Dendritic cell treated with granulocyte-macrophage colony-stimulating factor and Interleukin-4, amounts not matched to agents 40 ng/mL and 50 ng/mL, for 4 days (primary cell): ENCODE measurements around the gene KMT5B.

Experiments used
- H3K27ac Mint-ChIP-seq: one replicate; pipeline ENCODE4 v1.8.0; 2022; ENCODE audit warnings: mild to moderate bottlenecking, mixed read lengths
- H3K27me3 Mint-ChIP-seq: one replicate; pipeline ENCODE4 v1.8.0; 2022; ENCODE audit warnings: mild to moderate bottlenecking, mixed read lengths
- H3K36me3 Mint-ChIP-seq: one replicate; pipeline ENCODE4 v1.8.0; 2022; ENCODE audit warnings: low read depth, mixed read lengths
- H3K4me1 Mint-ChIP-seq: one replicate; pipeline ENCODE4 v1.8.0; 2022; ENCODE audit warnings: low read depth, mixed read lengths
- H3K4me3 Mint-ChIP-seq: one replicate; pipeline ENCODE4 v1.8.0; 2022; ENCODE audit warnings: mild to moderate bottlenecking, moderate library complexity, mixed read lengths
- H3K9me3 Mint-ChIP-seq: one replicate; pipeline ENCODE4 v1.8.0; 2022; ENCODE audit warnings: mixed read lengths
- intact Hi-C: fragments of 100-400 bp; cut with micrococcal nuclease; formaldehyde crosslinking; loops from one replicate; pipeline ENCODE4 v1.15.0; 2022

The KMT5B gene

DNA sequence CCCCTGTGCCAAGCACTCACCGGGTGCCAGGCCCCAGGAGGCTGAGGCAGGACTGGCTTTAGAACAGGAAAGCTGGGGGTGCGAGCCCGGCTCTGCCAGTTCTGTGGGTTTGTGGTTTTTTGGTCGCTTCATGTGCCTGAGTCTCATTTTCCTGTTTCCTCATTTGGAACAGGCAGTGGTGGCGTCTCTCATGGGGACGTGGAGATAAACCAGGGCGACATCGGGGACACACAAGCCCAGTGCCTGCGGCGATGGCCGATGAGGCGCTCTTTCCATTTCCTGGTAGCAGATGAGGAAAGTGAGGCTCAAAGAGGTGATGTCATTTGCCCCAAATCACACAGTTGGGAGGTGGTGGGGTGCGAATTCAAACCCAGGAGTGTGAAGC is 71.1 kb downstream of the KMT5B start:
- Mint-ChIP-seq H3K36me3 (no peaks in the 10 kb centered on the region), H3K4me1 (peaks cover 58% of the 10 kb centered on the region), H3K27me3 (peaks cover 57% of the 10 kb centered on the region), H3K4me3 (no peak overlapping the region), H3K9me3 (no peaks in the 10 kb centered on the region), H3K27ac (no peak overlapping the region)
- intact Hi-C loops: no loop called here

DNA sequence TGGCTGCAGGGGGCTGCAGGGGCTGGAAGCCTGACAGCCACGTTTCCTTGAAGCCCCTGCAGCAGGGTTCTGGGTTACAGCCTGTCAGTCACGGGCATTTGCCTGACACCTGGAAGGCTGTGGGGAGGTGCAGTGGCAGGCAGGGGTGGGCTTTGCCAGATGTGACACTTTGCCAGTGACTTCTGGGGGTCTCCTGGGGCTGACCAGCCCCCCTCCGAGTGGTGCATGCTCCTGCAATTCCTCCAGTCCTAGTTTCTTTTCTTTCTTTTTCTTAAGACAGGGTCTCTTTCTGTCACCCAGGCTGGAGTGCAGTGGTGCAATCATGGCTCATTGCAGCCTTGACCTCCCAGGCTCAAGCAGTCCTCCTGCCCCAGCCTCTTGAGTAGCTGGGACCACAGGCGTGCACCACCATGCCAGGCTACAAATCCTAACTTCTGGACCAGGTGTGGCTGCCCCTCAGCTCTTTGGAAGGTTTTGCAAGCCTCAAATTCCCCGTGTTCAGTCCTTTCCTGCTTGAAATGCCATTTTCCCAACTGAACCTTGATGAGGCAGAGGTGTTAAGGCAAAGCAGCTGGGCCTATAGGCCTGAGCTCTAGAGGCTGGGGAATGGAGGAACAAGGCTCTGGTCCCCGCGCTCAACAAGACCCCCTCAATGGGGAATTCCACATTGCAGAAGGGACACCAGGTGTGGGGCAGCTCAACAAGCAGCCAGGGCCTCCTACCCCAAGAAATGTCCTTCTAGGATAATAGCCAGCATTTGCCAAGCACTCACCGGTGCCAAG is 71.7 kb downstream of the KMT5B start:
- no peak overlapping the region for H3K27ac Mint-ChIP-seq
- peaks cover 53% of the 10 kb centered on the region for H3K27me3 Mint-ChIP-seq
- no peaks in the 10 kb centered on the region for H3K36me3 Mint-ChIP-seq
- H3K9me3 Mint-ChIP-seq: no peaks in the 10 kb centered on the region
- no peak overlapping the region for H3K4me3 Mint-ChIP-seq
- intact Hi-C loops: no loop called here
- H3K4me1 Mint-ChIP-seq: peaks cover 58% of the 10 kb centered on the region

DNA sequence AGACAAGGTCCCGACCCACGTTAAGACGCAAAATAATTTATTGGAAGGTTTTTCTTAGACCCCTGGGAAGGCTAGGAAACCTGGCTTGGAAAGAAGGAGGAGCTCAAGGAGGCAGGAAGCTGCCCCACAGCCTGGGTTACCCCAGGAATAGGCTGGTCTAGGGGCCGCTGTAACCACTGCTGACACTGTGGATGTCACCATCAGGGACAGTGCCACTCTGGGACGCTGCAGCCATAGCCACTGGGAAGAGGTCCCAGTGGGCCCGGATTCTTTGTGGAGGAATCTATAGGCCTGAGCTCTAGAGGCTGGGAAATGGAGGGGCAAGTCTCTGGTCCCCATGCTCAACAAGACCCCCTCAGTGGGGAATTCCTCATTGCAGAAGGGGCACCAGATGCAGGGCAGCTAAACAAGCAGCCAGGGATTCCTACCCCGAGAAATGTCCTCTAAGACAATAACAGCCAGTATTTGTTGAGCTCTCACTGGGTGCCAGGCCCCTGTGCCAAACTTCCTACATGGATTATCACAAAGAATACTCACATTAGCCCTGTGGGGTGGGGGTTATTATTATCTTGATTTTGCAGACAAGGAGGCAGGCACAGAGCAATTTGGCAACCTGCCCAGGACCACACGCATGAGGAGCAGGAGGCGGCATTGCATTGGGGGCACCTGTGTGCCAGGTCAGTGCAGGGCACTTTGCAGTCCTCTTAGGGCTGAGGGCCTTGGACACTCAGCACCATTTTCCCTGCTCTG is 72.4 kb downstream of the KMT5B start:
- intact Hi-C loops: no loop called here
- Mint-ChIP-seq H3K4me1 (peaks cover 50% of the 10 kb centered on the region), H3K4me3 (no peak overlapping the region), H3K27me3 (peaks cover 47% of the 10 kb centered on the region), H3K9me3 (no peaks in the 10 kb centered on the region), H3K27ac (no peak overlapping the region), H3K36me3 (no peaks in the 10 kb centered on the region)

GRCh38 chr11:68138237-68138636 is 74.9 kb downstream of the KMT5B start:
- intact Hi-C loops: no loop called here

DNA sequence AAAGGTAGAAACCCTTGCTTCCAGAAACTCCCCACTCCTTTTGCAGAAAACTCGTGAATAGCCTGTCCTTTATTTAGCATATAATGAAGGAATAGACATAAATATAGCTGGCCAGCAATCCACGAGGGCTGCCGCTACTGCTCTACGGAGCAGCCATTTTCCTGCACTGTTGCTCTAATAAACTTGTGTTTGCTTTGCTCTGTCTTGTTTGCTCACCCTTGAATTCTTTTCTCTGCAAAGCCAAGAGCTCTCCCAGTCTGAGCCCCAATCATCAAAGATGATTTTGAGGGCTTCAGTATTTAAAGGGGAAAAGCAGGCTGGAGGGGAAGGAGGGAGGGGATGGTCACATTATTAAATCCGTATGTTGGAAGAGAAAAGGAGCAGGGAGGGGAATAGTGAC is 75.3 kb downstream of the KMT5B start:
- H3K27me3 Mint-ChIP-seq: peaks cover 43% of the 10 kb centered on the region
- H3K4me3 Mint-ChIP-seq: no peak overlapping the region
- intact Hi-C loops: no loop called here
- H3K36me3 Mint-ChIP-seq: peaks cover 2% of the 10 kb centered on the region
- peaks cover 31% of the 10 kb centered on the region for H3K4me1 Mint-ChIP-seq
- H3K9me3 Mint-ChIP-seq: peaks cover 3% of the 10 kb centered on the region
- H3K27ac Mint-ChIP-seq: no peak overlapping the region

More at GRCh38 chr11:68138237-68138636, 74.9 kb downstream of the KMT5B start:
- H3K27me3 Mint-ChIP-seq: peaks cover 47% of the 10 kb centered on the region
- H3K9me3 Mint-ChIP-seq: no peaks in the 10 kb centered on the region
- H3K27ac Mint-ChIP-seq: no peak overlapping the region
- peaks cover 35% of the 10 kb centered on the region for H3K4me1 Mint-ChIP-seq
- H3K4me3 Mint-ChIP-seq: no peak overlapping the region
- no peaks in the 10 kb centered on the region for H3K36me3 Mint-ChIP-seq

GRCh38 chr11:68136866-68137265 is 76.2 kb downstream of the KMT5B start:
- Mint-ChIP-seq H3K9me3 (peaks cover 13% of the 10 kb centered on the region), H3K4me3 (no peak overlapping the region), H3K27me3 (peaks cover 40% of the 10 kb centered on the region), H3K4me1 (peaks cover 21% of the 10 kb centered on the region), H3K27ac (no peak overlapping the region), H3K36me3 (peaks cover 11% of the 10 kb centered on the region)
- intact Hi-C loops: no loop called here

DNA sequence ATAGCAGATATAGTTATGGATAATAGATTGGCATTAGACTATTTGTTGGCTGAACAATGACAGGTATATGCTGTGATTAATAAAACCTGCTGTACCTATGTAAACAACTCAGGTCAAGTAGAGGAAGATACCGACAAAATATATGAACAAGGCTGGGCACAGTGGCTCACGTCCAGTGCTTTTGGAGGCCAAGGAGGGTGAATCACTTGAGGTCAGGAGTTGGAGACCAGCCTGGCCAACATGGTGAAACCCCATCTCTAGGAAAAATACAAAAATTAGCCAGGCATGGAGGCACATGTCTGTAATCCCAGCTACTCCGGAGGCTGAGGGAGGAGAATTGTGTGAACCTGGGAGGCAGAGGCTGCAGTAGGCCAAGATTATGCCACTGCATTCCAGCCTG is 77.9 kb downstream of the KMT5B start:
- no peak overlapping the region for H3K27ac Mint-ChIP-seq
- intact Hi-C loops: no loop called here

DNA sequence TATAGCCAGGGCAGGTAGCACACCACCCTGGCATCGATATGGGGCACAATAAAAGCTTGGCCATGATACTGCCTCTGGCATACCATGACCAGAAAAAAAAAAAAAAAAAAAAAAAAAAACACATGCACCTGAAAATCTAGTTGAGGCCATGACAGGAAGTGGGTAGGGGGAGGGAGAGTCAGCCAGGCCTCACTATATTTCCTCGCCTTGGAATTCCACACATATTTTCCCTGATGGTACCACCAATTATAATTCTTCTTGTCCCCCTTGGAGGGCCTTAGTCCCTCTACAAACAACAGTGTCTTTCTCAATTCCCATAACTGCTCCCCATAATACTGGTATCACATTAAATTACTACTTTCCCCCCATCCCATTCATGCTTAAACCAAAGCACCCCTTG is 79.3 kb downstream of the KMT5B start:
- peaks cover 15% of the 10 kb centered on the region for H3K9me3 Mint-ChIP-seq
- no peak overlapping the region for H3K27ac Mint-ChIP-seq
- H3K4me1 Mint-ChIP-seq: peaks cover 5% of the 10 kb centered on the region
- no peak overlapping the region for H3K4me3 Mint-ChIP-seq
- H3K36me3 Mint-ChIP-seq: peaks cover 11% of the 10 kb centered on the region
- intact Hi-C loops: no loop called here
- H3K27me3 Mint-ChIP-seq: peaks cover 29% of the 10 kb centered on the region

More for the DNA sequence above, 77.9 kb downstream of the KMT5B start:
- H3K4me3 Mint-ChIP-seq: no peak overlapping the region
- H3K9me3 Mint-ChIP-seq: peaks cover 15% of the 10 kb centered on the region
- H3K27me3 Mint-ChIP-seq: peaks cover 28% of the 10 kb centered on the region
- H3K36me3 Mint-ChIP-seq: peaks cover 11% of the 10 kb centered on the region
- peaks cover 5% of the 10 kb centered on the region for H3K4me1 Mint-ChIP-seq

DNA sequence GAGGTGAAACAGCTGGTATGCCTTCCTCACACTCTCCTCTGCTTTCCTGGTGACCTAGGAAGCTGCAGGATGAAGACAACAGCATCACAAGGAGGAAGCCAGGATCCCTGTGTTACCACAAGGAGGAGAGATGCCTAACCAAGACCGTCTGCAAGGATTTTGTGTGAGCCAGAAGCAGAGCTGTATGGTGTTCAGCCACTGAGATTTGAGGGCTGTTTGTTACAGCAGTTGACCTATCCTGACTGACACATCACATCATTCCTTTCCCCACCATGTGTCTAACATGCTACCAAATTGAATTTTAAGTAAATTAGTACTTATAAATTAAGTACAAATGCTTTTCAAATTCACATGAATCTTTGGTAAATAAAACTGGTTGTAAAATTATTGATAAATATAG is 83.0 kb downstream of the KMT5B start:
- Mint-ChIP-seq H3K9me3 (peaks cover 15% of the 10 kb centered on the region), H3K4me3 (no peak overlapping the region), H3K27me3 (peaks cover 28% of the 10 kb centered on the region), H3K27ac (no peak overlapping the region), H3K4me1 (no peaks in the 10 kb centered on the region), H3K36me3 (peaks cover 11% of the 10 kb centered on the region)
- intact Hi-C loops: no loop called here

GRCh38 chr11:68128682-68129327 is 84.3 kb downstream of the KMT5B start:
- H3K4me3 Mint-ChIP-seq: peak overlapping the region; percentile 59
- intact Hi-C loops: no loop called here
- no peak overlapping the region for H3K27ac Mint-ChIP-seq

GRCh38 chr11:68127714-68128681 is 85.1 kb downstream of the KMT5B start:
- Mint-ChIP-seq H3K36me3 (peaks cover 10% of the 10 kb centered on the region), H3K4me3 (peak overlapping the region; percentile 59), H3K9me3 (peaks cover 13% of the 10 kb centered on the region), H3K27ac (no peak overlapping the region), H3K4me1 (no peaks in the 10 kb centered on the region), H3K27me3 (peaks cover 28% of the 10 kb centered on the region)
- intact Hi-C loops: no loop called here

More at GRCh38 chr11:68128682-68129327, 84.3 kb downstream of the KMT5B start:
- H3K4me1 Mint-ChIP-seq: no peaks in the 10 kb centered on the region
- H3K9me3 Mint-ChIP-seq: peaks cover 15% of the 10 kb centered on the region
- H3K27me3 Mint-ChIP-seq: peaks cover 28% of the 10 kb centered on the region
- H3K36me3 Mint-ChIP-seq: peaks cover 11% of the 10 kb centered on the region

DNA sequence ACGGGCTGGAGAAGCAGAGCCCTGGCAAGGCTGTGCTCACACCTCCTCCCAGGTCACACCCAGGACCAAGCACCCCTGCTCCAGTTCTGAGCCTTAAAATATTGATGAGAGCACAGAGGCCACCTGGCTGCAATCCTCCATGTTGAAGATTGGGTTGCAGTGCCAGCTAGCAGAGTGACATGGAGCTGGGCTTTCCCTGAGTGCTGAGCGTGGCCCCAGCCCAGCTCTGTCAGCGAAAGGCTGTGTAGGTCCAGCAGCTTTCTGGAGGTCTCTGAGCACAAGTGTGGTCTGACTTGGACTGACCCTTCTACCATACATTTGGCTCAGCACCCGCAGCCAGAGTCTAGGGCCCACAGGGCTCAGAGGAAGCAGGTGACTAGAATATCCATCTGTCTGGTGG is 87.9 kb downstream of the KMT5B start:
- Mint-ChIP-seq H3K36me3 (no peaks in the 10 kb centered on the region), H3K4me3 (no peak overlapping the region), H3K27me3 (peaks cover 21% of the 10 kb centered on the region), H3K9me3 (no peaks in the 10 kb centered on the region), H3K27ac (no peak overlapping the region), H3K4me1 (peaks cover 7% of the 10 kb centered on the region)
- intact Hi-C loops: no loop called here

DNA sequence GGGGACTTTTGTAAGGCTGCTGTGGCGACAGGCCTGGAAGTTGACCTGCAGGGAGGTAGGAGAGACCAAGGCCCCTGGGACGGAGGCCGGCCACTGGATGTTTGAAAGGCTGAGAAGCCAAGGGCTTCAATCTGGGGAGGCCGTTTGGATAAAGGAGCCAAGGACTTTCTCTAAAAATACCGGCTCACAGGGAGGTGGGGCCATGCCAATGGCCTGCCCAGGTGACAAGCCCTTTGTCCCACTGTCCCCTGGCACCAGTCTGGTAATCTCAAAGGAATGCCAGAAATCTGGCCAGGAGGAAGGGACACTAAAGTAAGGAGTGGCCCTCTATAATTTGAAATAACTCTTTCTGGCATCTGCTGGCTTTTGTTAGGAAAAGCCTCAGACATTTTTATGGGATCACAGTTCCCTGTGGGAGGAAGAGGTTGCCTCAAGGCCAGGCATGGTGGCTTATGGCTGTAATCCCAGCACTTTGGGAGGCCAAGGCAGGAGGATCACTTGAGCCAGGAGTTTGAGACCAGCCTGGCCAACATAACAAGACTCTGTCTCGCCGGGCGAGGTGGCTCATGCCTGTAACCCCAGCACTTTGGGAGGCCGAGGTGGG is 90.1 kb downstream of the KMT5B start:
- intact Hi-C loops: no loop called here
- H3K4me1 Mint-ChIP-seq: peaks cover 25% of the 10 kb centered on the region
- peaks cover 8% of the 10 kb centered on the region for H3K36me3 Mint-ChIP-seq
- no peak overlapping the region for H3K4me3 Mint-ChIP-seq
- H3K9me3 Mint-ChIP-seq: no peaks in the 10 kb centered on the region
- H3K27me3 Mint-ChIP-seq: peaks cover 5% of the 10 kb centered on the region
- H3K27ac Mint-ChIP-seq: peak overlapping the region; percentile 95
